ENCODE measurements around the gene RAI1. TPM values are rescaled to one million over a fixed set of nuclear protein-coding genes. Genes with fewer than 3 reads are reported as not detected.
A peak's percentile ranks its signal among the peaks of the same experiment; 100 is the strongest.
"Not testable (repeated sequence)": the region's sequence is repeated elsewhere in the genome, so short reads cannot be mapped to it uniquely, and the experiment has no call there.

Gene RAI1
- total RNA-seq, 1 donor from 2014 or later = 9.1 TPM

DNA sequence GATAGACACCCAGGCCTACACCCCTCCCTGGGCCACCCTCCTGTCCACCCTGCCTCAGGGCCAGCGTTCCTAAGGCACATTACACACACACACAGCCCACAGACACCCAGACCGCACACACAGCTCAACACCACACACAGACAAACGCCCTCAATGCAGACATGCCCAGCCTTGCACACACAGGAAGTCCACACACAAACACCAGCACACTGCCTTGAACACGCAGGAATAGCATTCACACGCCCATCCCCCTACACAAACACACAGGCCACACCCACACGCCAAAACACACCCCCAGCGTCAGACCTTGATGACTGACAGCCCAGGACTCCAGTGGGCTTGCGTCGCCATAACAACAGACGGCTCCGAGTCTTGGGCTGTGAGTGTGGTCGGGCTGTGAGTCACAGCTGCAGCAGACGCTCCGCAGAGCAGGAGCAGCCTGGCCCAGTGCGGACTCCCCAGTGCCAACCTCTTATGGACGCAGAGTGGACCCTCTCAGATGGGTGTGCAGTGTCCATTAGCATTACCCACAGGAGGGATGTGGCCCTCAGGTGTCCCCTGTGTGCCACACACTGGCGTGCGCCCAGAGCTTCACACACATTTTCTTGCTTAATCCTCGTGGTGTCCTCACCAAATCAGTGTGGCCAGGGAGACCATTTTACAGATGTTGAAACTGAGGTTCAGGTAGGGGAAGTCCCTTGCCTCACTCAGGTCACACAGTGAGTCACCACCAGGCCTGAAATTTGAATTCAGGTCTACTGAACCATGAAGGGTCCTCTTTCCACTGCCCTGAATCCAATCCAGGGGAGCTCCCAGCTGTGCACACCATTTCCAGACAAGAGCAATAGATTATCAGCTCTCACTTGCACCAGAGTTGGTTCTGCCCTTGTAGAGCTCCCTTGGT is 17.8 kb upstream of the RAI1 start:
- DNase-seq (ENCODE audit: low read depth) = peak; percentile 96

GRCh38 chr17:17664064-17664452 is 17.2 kb upstream of the RAI1 start:
- DNase-seq (ENCODE audit: low read depth) = no peak

DNA sequence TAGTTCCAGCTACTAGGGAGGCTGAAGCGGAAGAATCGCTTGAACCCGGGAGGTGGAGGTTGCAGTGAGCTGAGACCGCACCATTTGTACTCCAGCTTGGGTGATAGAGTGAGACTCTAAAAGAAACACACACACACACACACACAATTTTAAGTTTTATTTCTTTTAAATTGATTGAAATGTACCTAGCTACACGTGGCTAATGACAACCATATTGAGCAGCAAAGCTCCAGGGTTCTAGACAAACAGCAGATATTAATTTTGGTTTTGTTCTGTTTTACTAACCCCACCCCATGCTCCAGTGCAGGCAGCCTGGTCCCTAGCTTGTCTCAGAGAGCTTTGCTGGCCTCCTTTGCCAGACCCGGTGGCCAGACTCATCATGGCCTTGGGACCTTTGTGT is 16.0 kb upstream of the RAI1 start:
- no peak for DNase-seq (ENCODE audit: low read depth)

GRCh38 chr17:17666111-17666714 is 15.0 kb upstream of the RAI1 start:
- DNase-seq (ENCODE audit: low read depth) = peak; percentile 63

DNA sequence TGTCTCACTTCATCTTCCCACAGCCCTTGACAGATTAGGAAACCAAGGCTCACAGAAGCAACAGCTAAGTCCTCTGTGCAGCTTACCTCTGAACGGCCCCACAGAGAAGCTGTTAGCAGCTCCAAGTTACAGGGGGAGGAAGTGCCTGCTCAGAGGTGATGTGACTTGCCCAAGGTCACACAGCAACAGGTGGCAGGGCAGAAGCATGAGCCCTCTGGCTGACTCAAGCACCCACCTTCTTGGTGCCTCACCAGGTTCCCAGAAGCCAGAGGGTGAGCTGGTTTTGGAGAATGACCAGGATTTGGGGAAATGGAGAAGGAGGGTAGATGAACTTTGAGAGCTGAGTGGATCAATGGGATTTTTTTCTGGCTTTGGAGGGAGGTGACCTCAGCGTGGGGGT is 14.0 kb upstream of the RAI1 start:
- DNase-seq (ENCODE audit: low read depth) = no peak

- no peak for DNase-seq (ENCODE audit: low read depth)
Observed at GRCh38 chr17:17667947-17668346, 13.3 kb upstream of the RAI1 start.

DNA sequence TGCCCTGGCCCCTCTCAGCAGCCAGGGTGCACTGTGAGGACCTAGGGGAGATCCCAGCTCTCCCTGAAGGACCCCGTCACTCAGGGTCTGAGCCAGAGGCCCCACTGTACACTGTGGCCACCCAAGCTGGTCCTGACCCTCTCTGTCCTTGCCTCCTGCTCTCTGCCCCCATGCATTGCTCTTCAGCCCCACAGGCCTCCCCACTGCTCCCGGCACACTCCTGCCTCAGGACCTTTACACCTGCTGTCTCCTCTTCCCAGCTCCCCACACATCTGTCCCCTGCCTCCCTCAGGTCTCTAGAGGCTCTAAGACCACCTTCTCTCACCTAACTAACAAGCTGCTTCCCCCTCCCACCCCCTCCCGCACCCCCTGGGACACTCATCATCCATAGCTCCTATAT is 12.9 kb upstream of the RAI1 start:
- no peak for DNase-seq (ENCODE audit: low read depth)

GRCh38 chr17:17668775-17669579 is 12.3 kb upstream of the RAI1 start:
- DNase-seq (ENCODE audit: low read depth) = peak; percentile 41

DNA sequence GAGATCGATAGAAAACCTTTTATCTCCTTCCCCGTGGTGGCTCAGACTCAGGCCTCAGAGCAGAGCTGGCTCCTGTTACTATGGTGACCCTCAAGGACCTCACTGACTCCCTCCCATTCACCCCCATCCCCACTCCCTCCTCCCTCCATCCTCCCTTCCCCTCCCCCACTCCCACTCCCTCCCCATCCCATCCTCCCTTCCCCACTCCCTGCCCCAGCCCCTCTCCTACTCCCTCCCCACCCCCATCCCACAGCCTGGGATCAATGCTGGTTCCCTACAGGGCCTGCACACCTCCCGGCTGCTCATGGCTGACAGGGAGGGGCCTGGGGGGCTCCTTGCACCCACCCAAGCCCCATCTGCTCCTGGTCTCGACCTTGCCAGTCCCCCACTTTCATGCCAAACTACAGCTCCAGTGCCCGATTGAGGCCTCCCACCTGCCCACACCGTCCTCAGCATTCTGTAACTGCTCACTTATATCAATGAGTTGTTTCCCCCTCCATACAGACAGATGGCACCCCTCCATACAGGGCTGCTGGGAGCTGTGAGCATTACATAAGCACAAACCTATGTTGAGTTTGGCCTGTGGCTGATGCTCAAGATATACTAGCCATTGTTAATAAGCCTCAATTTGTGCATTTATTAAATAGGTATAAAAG is 11.6 kb upstream of the RAI1 start:
- DNase-seq (ENCODE audit: low read depth) = no peak

DNA sequence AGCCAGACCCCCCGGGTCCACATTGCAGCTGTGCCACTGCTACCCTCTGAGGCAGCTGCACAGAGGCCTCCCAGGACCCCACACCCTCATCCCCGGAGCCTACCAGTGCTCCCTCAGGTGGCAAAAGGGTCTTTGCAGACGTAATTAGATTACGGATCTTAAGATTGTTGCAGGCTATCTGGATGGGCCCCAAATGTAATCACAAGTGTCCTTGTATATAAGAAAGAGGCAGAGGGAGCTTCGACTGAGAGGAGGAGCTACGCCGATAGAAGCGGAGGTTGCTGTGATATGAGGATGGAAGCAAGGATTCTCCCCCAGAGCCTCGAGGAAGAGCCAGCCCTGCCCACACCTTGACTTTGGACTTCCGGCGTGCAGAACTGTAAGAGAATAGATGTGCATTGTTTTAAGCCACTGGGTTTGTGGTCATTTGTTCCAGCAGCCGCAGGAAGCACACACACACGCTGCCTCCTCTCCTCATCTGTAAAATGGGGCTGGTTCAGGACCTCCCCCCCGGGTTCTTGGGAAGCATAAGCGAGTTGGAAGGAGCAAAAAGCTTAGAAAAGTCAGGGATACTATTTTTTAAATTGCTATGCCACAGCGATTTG is 10.5 kb upstream of the RAI1 start:
- DNase-seq (ENCODE audit: low read depth) = no peak

GRCh38 chr17:17671369-17672129 is 9.7 kb upstream of the RAI1 start:
- peak; percentile 45 for DNase-seq (ENCODE audit: low read depth)

DNA sequence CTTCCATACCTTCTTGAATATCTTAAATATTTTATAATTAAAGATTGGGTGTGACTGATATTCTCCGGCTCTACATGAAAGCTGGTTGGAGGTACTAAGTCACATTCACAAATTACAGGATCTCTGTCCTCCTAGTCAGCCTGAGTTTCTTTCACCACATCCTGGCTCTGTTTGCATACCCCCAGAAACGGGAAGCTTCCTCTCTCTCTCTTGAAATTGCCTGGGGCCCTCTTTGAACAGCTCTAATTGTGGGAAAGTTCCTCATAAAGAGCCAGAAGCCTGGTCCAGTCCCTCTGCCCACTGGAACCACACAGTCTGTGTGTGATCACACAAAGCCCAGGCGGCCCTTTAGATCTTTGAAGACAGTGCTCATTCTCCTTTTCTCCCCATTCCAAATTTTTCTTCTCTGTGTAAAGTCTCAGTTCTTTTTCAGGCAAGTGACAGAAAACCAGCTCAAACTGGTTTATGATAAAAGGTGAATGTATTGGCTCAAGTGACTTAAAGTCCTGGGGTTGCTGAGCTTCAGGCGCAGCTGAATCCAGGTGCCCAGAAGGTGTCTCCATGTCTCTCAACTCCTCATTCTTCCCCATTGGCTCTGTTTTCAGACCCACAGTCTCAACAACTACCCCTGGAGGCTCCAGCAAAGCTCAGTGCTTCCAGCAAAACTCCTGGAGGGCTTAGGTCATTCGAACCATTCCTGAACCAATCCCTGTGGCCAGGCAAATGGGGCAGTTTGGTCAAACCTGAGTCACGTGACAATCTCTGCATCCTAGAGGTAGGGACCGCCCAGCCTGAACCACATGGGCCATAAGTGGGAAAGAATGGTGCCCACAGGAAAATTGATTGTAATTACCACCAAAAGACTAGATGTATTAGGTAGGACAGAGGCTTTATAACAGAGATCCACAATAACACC is 8.5 kb upstream of the RAI1 start:
- no peak for DNase-seq (ENCODE audit: low read depth)

- no peak for DNase-seq (ENCODE audit: low read depth)
Observed at GRCh38 chr17:17675416-17675815, 5.8 kb upstream of the RAI1 start.

- no peak for DNase-seq (ENCODE audit: low read depth)
Observed at GRCh38 chr17:17675925-17676534, 5.2 kb upstream of the RAI1 start.

DNA sequence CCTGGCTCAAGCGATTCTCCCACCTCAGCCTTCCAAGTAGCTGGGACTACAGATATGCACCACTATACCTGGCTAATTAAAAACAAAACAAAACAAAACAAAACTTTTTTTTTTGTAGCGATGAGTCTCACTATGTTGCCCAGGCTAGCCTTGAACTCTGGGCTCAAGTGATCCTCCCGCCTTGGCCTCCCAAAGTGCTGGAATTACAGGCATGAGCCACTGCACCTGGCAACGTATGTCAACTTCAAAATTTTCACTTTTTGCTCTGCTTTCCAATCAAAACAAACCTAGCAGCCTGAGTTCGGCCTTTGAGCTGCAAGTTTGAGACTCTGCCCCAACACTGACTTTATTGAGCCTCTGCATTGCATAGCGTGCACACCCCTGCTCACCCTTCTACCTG is 4.5 kb upstream of the RAI1 start:
- no peak for DNase-seq (ENCODE audit: low read depth)

DNA sequence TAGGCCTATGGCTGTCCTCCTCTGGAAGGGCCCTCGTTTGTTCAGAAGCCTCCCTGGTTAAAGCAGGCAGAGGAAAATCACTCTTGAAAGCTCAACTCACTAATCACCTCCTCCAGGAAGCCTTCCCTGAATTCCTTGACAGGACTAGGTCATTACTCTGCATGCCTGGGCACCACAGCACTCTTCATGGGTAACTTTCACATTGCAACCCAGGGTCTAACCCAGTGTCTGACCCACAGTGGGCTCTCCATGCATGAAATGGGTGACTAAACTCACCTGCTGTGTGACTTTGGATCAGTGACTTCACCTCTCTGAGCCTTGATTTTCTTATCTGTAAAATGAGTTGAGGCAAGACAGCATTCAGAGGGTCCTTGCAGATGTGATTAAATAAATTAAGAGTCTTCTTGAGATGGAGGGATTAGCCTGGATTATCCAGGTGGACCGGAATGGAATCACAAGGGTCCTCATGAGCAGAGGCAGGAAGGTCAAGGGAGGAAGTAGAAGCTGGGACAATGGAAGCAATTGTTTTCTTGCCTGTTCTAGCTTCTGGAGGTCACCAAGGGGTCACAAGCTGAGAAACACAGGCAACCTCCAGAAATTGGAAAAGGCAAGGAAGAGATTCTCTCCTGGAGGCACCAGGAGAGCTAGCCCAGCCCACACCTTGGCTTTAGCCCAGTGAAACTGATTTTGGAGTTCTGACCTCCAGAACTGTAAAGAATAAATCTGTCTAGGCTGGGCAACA is 3.8 kb upstream of the RAI1 start:
- DNase-seq (ENCODE audit: low read depth) = no peak

DNA sequence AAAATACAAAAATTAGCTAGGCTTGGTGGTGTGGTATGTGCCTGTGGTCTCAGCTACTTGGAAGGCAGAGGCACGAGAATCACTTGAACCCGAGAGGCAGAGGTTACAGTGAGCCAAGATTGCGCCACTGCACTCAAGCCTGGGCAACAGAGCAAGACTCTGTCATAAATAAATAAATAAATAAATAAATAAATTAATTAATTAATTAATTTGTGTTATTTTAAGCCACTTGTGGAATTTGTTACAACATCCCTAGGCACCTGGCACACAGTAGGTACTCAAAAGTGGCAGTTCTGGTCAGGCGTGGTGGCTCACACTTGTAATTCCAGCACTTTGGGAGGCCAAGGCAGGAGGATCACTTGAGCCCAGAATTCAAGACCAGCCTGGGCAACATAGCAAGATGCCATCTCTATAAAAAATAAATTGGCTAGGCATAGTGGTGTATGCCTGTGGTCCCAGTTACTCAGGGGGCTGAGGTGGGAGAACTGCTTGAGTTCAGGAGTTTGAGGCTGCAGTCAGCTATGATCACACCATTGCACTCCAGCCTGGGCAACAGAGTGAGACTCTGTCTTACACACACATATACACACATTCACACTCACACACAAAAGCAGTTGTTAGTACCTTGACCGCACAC is 3.1 kb upstream of the RAI1 start:
- not testable (repeated sequence) for DNase-seq (ENCODE audit: low read depth)

- DNase-seq (ENCODE audit: low read depth) = no peak
Observed at GRCh38 chr17:17679243-17679642, 2.0 kb upstream of the RAI1 start.
